GM18502 (cell line): Measurements from ENCODE around the gene PODNL1.

Experiments
- ATAC-seq: cut with Tn5 transposase; IDR thresholded peaks from one replicate; pipeline ENCODE4 v1.9.1; 2021; ENCODE audit warnings: mild to moderate bottlenecking; ENCODE audit not compliant: unreplicated experiment, poor library complexity

The PODNL1 gene, protein sequence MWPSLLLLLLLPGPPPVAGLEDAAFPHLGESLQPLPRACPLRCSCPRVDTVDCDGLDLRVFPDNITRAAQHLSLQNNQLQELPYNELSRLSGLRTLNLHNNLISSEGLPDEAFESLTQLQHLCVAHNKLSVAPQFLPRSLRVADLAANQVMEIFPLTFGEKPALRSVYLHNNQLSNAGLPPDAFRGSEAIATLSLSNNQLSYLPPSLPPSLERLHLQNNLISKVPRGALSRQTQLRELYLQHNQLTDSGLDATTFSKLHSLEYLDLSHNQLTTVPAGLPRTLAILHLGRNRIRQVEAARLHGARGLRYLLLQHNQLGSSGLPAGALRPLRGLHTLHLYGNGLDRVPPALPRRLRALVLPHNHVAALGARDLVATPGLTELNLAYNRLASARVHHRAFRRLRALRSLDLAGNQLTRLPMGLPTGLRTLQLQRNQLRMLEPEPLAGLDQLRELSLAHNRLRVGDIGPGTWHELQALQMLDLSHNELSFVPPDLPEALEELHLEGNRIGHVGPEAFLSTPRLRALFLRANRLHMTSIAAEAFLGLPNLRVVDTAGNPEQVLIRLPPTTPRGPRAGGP

GRCh38 chr19:13938301-13939064, at the start of gene PODNL1:
Gene PODNL1 (minus strand): TSS chr19:13938417. CDS start chr19:13938181, 236 bp downstream.
- no peak for ATAC-seq

DNA sequence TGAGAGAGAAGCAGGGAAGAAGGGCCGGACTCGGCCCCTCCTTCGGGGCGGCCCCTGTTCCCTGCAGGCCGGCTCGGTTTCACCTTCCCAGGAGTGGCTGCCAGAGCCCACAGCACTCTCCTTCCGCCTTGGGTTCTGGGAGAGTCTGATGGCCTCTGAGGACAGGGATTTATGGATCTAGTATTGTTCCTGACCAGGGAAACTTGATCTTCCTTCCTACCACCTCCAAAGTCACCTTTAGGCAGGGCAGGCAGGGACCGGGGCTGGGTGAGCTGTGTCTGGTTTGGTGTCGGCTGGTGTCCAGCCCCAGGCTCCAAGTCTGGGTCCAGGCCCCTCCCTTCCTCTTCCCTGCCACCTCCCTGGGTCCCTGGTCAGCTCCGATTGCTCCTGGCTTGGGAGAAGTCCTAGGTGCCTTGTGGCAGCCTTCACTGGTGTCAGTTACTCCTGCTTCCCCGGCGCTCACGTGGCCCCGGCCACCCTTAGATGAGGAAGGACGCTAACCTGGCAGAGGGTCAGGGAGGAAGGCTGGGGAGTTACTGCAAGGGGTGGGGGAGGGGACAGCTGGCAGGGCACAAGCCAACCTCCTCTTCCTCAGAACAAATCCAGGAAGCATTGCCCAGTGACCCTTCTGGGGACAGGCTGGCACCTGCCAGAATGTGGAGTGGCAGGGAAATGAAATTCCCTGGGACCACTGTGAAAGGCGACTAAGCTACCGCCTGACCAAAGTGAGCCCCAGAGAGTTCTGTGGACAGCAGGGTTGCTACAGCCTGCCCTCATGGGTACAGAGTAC, 49.1 kb upstream of the PODNL1 start:
- no peak for ATAC-seq

- peak; percentile 75 for ATAC-seq
Measured at GRCh38 chr19:13986348-13986904, 48.2 kb upstream of the PODNL1 start.

- ATAC-seq: peak; percentile 30
Measured at GRCh38 chr19:13985771-13986347, 47.6 kb upstream of the PODNL1 start.

- no peak for ATAC-seq
Measured at GRCh38 chr19:13984875-13985741, 46.9 kb upstream of the PODNL1 start.

DNA sequence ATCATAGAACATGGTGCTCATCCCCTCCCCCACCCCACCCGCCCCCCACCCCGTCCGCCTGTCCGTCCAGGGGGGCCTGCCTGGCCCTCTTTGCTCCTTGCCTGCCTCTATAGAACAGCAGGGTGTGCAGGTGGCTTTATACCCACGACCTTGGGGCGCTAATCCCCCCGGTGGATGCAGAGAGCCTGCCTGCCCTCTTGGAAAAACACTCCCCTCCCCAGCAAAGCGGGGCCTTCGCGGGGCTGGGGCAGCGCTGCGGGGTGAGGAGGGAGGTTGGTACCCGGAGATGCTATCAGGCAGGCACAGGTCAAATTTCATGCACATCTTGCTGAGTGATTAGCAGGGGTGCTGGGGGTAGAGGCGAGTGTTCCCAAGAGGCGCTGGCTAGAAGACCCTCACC, 46.0 kb upstream of the PODNL1 start:
- no peak for ATAC-seq

- ATAC-seq: no peak
Measured at GRCh38 chr19:13983213-13983889, 45.1 kb upstream of the PODNL1 start.

DNA sequence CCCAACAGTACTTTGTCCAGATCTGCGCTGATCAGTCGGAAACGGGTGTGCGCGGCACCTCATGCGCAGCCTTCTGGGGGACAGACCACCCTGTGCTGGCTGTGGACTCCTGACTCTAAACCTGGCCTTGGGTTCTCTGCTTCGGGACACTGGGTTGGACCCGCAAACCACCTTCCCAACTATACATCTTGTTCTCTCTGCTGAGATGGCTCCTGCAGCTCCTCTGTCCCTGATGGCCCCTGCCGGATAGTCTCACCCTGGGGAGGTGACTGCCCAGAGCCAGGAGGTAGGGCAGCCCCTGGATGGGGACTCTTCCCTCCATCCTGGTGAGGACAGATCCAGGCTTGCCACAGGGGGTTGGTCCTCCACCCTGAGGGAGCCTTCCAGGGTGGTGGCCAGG, 44.6 kb upstream of the PODNL1 start:
- no peak for ATAC-seq

- no peak for ATAC-seq
Measured at GRCh38 chr19:13981988-13982501, 43.8 kb upstream of the PODNL1 start.

DNA sequence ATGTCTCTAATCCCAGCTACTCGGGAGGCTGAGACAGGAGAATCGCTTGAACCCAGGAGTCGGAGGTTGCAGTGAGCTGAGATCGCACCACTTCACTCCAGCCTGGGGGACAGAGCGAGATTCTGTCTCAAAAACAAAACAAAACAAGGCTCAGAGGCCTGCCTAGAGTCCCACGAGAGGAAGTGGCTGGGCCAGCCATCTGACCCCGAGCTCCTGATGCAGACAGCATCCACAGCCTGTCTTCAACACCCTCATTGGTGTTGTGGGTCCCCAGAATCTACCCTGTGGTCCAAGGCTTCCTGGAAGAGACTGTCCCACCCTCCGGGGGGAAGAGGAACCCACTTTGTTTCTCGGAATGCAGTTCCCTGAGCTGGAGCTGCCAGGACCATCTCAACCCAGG, 43.2 kb upstream of the PODNL1 start:
- no peak for ATAC-seq

GRCh38 chr19:13981021-13981420, 42.8 kb upstream of the PODNL1 start:
- no peak for ATAC-seq

DNA sequence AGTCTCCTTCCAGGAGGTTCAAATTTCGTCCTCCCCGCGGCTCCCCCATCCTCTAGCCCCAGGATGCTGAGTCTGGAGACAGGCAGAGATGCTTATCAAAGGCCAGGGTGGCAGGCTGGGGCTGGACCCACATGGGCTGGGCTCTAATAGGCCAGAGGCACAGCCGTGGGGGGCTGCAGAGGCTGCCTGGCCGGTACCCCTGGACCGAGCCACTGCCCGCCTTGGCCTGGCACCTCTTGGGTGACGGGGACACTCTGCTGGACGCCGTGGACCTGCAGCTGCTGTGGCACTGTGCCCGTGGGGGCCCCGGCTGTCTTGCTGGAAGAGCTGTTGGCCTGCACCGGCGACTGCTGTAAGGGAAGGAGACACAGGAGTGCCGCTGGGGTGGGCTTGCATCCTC, 42.1 kb upstream of the PODNL1 start:
- ATAC-seq: no peak

DNA sequence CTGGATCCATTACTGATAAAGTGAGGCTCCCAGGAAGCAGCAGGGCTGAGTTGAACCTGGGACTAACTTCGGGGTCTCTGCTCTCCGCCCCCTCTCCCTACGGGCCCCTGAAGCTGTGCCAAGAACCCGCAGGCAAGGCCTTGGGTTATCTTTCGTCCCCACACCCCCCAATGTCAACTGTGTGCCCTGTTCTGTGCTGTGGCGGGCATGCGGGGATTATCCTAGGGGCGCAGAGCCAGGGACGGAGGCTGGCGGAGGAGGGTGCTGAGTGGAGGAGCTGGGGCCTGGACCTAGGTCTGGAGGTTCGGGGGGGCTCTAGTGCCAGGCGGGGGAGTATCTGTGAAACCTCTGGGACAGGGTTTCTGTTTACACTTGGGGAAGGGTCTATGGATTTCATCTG, 41.5 kb upstream of the PODNL1 start:
- ATAC-seq: no peak

- no peak for ATAC-seq
Measured at GRCh38 chr19:13979244-13979615, 41.0 kb upstream of the PODNL1 start.

GRCh38 chr19:13978351-13979243, 40.4 kb upstream of the PODNL1 start:
- no peak for ATAC-seq

- ATAC-seq: no peak
Measured at GRCh38 chr19:13977803-13978202, 39.6 kb upstream of the PODNL1 start.

DNA sequence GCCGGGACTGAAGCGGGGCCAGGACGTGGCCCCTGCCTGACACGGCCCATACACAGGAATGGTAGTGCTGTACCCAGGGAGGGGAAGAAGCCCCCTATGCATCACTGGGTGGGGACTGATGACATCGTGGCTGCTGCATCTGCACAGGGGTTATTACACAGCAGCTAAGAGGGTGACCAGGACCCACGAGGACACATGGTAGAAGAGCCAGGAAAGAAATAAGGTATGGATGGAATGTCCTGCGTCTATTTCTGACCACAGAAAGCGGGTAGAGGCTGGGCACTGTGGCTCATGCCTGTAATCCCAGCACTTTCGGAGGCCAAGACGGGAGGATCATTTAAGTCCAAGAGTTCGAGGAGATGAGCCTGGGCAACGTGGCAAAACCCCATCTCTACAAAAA, 38.2 kb upstream of the PODNL1 start:
- no peak for ATAC-seq
